Right lobe of liver (tissue), 6 donors: ENCODE results near the gene SLC2A4. TPM values are rescaled to one million over a fixed set of nuclear protein-coding genes. Genes with fewer than 3 reads are reported as not detected.

Experiments
- ATAC-seq, 4 donors: fragments of 200-7000 bp; cut with Tn5 transposase; one replicate each; pipeline ENCODE4 v1.9.1; 2020; ENCODE audit warnings: mild to moderate bottlenecking in 4 of 4, moderate library complexity in 4 of 4
- DNase-seq, 3 donors: peaks; one replicate each; pipeline ENCODE4 v3.0.0-alpha.2; 2020
- H3K27ac ChIP-seq, 3 donors: fragments of 200-600 bp; one replicate each; pipeline ENCODE4 v1.8.0; 2022
- H3K27me3 ChIP-seq, 2 donors: fragments of 200-600 bp; one replicate each; pipeline ENCODE4 v1.8.0; 2022
- H3K36me3 ChIP-seq, 4 donors: fragments of 200-600 bp; sonication (generic) in 1 of 4; one replicate each; pipeline versions ENCODE4 v1.5.1 to v1.8.0; 2017 to 2022; ENCODE audit warnings: control low read depth in 1 of 4
- H3K4me1 ChIP-seq, 4 donors: fragments of 200-600 bp; sonication (generic) in 1 of 4; one replicate each; pipeline versions ENCODE4 v1.5.1 to v1.8.0; 2017 to 2022; ENCODE audit warnings: control low read depth in 1 of 4
- H3K4me3 ChIP-seq, 3 donors: fragments of 200-600 bp; one replicate each; pipeline ENCODE4 v1.8.0; 2022
- H3K9me3 ChIP-seq, 4 donors: fragments of 200-600 bp; sonication (generic) in 1 of 4; one replicate each; pipeline versions ENCODE4 v1.5.1 to v1.8.0; 2017 to 2022; ENCODE audit warnings: control low read depth in 1 of 4
- POLR2A ChIP-seq: fragments of 450-650 bp; IDR thresholded peaks from one replicate; pipeline ENCODE4 v1.6.1; 2017; ENCODE audit warnings: antibody characterized with exemption, mild to moderate bottlenecking
- WGBS: methylation state at CpG from one replicate; pipeline ENCODE4 v1.1.6; 2018; ENCODE audit warnings: low coverage, low lambda C conversion rate; ENCODE audit not compliant: insufficient coverage; ENCODE audit errors: missing lambda C conversion rate; 5-methylcytosine and 5-hydroxymethylcytosine counted together
- intact Hi-C, 2 donors: fragments of 100-400 bp; cut with DNase I; formaldehyde crosslinking; loops; one replicate each; pipeline versions ENCODE4 v1.11.2 to v1.14.1; 2022
- long read RNA-seq: library from polyadenylated mRNA; unstranded; transcript quantifications from one replicate; pipeline ENCODE4 v2.0.0, GENCODE V29; 2019
- total RNA-seq, 6 experiments: library from RNA; depleted of rRNA in 2 of 6; stranded (reverse); fragments of >200 nt in 2 of 6; fragmentation: NEBNext Ultra II Directional in 3 of 6; extraction: Animal tissue kit (Norgen Biotek cat#: 25700) in 3 of 6; gene quantifications; one replicate each; pipeline versions ENCODE4 v1.1.0 to v1.2.4, GENCODE V29; 2016 to 2023
- TF ChIP-seq, protein P1 (sequence below), 4 donors: fragments of 200-600 bp in 3 of 4; fragments of 450-650 bp in 1 of 4; IDR thresholded peaks; one replicate each; pipeline versions ENCODE4 v1.5.1 to v1.8.0; 2016 to 2022; ENCODE audit warnings: antibody characterized with exemption in 4 of 4, mild to moderate bottlenecking in 2 of 4
- donor health status: DM: no; HTN: yes; CAD: no.
- donor health status: DM: no; HTN: no; CAD: no.
- donor health status: DM: no; HTN: no; CAD: no.
- donor health status: DM: no; HTN: yes; CAD: no.
- donor health status: DM: no; HTN: yes; CAD: no.

The SLC2A4 gene
- total RNA-seq, result 1 to 10 TPM in 4 of 6 experiments, under 1 TPM in 2; 0.66 to 2.1 (median 1.4) TPM
- long read RNA-seq, result 0 reads

DNA sequence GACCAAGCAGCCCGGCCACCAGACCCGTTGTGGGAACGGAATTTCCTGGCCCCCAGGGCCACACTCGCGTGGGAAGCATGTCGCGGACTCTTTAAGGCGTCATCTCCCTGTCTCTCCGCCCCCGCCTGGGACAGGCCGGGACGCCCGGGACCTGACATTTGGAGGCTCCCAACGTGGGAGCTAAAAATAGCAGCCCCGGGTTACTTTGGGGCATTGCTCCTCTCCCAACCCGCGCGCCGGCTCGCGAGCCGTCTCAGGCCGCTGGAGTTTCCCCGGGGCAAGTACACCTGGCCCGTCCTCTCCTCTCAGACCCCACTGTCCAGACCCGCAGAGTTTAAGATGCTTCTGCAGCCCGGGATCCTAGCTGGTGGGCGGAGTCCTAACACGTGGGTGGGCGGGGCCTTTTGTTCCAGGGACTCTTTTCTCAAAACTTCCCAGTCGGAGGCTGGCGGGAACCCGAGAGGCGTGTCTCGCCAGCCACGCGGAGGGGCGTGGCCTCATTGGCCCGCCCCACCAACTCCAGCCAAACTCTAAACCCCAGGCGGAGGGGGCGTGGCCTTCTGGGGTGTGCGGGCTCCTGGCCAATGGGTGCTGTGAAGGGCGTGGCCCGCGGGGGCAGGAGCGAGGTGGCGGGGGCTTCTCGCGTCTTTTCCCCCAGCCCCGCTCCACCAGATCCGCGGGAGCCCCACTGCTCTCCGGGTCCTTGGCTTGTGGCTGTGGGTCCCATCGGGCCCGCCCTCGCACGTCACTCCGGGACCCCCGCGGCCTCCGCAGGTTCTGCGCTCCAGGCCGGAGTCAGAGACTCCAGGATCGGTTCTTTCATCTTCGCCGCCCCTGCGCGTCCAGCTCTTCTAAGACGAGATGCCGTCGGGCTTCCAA, at the start of gene SLC2A4:
Gene SLC2A4, plus strand, starts transcription at position 645 of the 879 bp plus-strand sequence. Its CDS starts 217 bp downstream, at position 862.
- WGBS, result 0% methylated on average over 33 of the region's 71 CpGs
- Histone ChIP-seq H3K27ac (peak within 1 kb of the TSS in 2 of 3 donors; percentile 73), H3K9me3 (no peaks in the 10 kb centered on the region), H3K4me3 (peak within 1 kb of the TSS; percentile 22 to 61 (median 53)), H3K27me3 (no peaks in the 10 kb centered on the region), H3K4me1 (peaks cover 0 to 20% (median 2%) of the 10 kb centered on the region in 4 donors), H3K36me3 (no peaks in the 10 kb centered on the region)
- ATAC-seq (peak; percentile 86 to 91 (median 90)), DNase-seq (peak; percentile 96 to 97 (median 97))
- intact Hi-C loops, result no loop called here
- TF ChIP-seq, protein P1, sequence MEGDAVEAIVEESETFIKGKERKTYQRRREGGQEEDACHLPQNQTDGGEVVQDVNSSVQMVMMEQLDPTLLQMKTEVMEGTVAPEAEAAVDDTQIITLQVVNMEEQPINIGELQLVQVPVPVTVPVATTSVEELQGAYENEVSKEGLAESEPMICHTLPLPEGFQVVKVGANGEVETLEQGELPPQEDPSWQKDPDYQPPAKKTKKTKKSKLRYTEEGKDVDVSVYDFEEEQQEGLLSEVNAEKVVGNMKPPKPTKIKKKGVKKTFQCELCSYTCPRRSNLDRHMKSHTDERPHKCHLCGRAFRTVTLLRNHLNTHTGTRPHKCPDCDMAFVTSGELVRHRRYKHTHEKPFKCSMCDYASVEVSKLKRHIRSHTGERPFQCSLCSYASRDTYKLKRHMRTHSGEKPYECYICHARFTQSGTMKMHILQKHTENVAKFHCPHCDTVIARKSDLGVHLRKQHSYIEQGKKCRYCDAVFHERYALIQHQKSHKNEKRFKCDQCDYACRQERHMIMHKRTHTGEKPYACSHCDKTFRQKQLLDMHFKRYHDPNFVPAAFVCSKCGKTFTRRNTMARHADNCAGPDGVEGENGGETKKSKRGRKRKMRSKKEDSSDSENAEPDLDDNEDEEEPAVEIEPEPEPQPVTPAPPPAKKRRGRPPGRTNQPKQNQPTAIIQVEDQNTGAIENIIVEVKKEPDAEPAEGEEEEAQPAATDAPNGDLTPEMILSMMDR (IDR thresholded peaks at IDR 0.05), result no peak
- no peak for TF ChIP-seq POLR2A

DNA sequence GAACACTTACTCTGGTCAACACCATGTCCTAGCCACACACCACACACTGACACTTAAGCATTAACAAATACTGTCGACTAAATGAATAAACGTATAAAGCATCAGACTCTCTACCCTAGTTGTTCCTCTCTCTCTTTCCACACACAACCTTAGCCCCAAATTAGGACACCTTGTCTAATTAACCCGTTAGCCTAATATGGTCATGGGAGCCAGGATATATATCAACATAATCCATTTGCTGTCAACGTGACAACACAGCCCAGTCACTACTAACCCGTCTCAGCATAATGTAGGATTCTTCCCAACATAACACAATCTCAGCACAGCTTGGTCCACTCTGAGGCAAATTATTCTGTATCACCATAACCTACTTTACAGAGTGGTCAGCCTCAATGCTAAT, 49.4 kb upstream of the SLC2A4 start:
- H3K4me3 ChIP-seq, result no peak overlapping the region
- no peak overlapping the region for H3K27ac ChIP-seq
- DNase-seq (no peak), ATAC-seq (no peak)
- WGBS, result 78% methylated on average over 5 of the region's 5 CpGs
- no peaks in the 10 kb centered on the region for H3K27me3 ChIP-seq
- H3K9me3 ChIP-seq, result no peaks in the 10 kb centered on the region
- H3K4me1 ChIP-seq, result peaks cover 0 to 34% (median 3%) of the 10 kb centered on the region in 4 donors
- intact Hi-C loops, result no loop called here
- H3K36me3 ChIP-seq, result peaks cover 0 to 30% (median 6%) of the 10 kb centered on the region in 4 donors
- TF ChIP-seq, protein P1 (IDR thresholded peaks at IDR 0.05), result no peak
- TF ChIP-seq POLR2A, result no peak

DNA sequence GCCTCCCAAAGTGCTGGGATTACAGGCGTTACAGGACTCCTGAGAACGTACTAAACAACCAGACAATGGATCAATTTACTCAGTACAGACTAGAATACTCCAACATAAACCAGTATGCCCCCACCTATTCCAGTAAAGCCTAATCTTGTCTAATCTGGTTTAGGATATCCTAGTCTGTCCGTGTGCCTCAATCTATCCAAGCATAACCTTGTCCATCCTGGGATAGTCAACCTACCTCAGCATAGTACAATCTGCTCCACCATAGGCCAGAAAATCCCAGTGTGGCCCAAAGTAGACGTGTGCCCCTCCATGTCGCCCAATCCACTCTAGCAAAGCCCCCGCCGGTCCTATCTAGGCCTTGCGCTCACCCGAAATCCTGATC, 47.8 kb upstream of the SLC2A4 start:
- peak in 3 of 4 donors; percentile 1 to 7 (median 3) for ATAC-seq
- no peak for DNase-seq
- Histone ChIP-seq H3K9me3 (no peaks in the 10 kb centered on the region), H3K4me3 (peak overlapping the region; percentile 74 to 92 (median 79)), H3K27ac (peak overlapping the region; percentile 69 to 72 (median 71)), H3K4me1 (peaks cover 0 to 29% (median 3%) of the 10 kb centered on the region in 4 donors), H3K36me3 (peaks cover 0 to 24% (median 5%) of the 10 kb centered on the region in 4 donors), H3K27me3 (no peaks in the 10 kb centered on the region)
- WGBS, result 0% methylated on average over 6 of the region's 9 CpGs
- intact Hi-C loops, result no loop called here
- no peak for TF ChIP-seq POLR2A
- TF ChIP-seq, protein P1 (IDR thresholded peaks at IDR 0.05), result no peak

DNA sequence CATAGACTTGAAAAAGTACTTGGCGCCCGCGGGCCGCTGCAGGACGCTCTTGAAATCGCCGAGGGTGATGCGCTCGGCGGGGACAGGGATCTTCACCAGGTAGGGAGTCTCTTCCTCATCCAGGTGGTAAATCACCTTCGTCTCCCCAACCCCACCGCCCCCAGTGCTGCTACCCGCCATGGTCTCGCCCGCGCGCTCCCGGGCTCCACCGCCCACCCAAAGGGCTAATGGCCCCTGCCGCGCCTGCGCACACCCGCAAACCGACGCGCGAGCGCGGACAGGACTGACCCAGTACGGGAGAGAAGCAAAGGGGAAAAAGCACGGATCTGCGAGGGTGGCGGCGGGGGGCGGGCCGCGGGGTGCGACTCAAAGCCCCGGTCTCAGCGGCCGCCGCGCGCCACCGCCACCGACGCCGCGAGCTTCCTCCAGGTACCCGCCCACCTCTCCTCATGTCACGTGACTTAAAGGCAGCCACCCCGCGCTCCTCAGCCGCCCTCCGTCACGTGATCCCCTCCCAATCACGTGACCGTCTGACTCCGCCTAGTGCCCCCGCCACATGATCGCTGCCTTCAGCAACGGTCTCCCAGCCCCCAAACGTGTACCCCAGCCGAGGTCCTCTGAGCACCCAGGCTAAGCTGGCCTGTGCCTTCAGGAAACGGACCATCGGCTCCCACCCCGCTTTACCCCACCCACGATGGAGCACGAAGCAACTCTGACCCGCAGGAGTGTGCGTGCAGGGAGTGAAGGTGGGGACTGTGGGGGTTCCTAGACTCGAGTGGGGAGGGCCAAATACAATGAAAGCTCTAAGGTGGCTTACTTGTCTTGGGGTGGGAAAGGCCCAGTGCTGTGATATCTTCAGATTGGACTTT, 47.2 kb upstream of the SLC2A4 start, which contains the start of gene DVL2:
Gene DVL2, minus strand, starts transcription at position 435 of the 869 bp plus-strand sequence. Its CDS starts 255 bp downstream, at position 180.
- no peaks in the 10 kb centered on the region for H3K9me3 ChIP-seq
- 0% methylated on average over 21 of the region's 72 CpGs for WGBS
- peaks cover 0 to 19% (median 3%) of the 10 kb centered on the region in 4 donors for H3K36me3 ChIP-seq
- ATAC-seq (peak; percentile 48 to 61 (median 55)), DNase-seq (peak; percentile 96 to 98 (median 97))
- no peaks in the 10 kb centered on the region for H3K27me3 ChIP-seq
- H3K27ac ChIP-seq, result peak within 1 kb of the TSS; percentile 69 to 72 (median 71)
- H3K4me1 ChIP-seq, result peaks cover 0 to 29% (median 3%) of the 10 kb centered on the region in 4 donors
- TF ChIP-seq, protein P1 (IDR thresholded peaks at IDR 0.05), result no peak
- TF ChIP-seq POLR2A, result peak; percentile 55
- intact Hi-C loops, result no loop called here
- H3K4me3 ChIP-seq, result peak within 1 kb of the TSS; percentile 74 to 92 (median 79)
